Caki2 (cell line): ENCODE data around the gene CHPF2. TPM values are rescaled to one million over a fixed set of nuclear protein-coding genes. Genes with fewer than 3 reads are reported as not detected.

Experiments used
- DNase-seq: peaks from one replicate; pipeline ENCODE4 v3.0.0-alpha.2; 2015; ENCODE audit warnings: low read depth
- in situ Hi-C: cut with HindIII; loops from 2 replicates; pipeline ENCODE4 v1.10.0; 2016; ENCODE audit warnings: low sequenced_read_pairs, low pct_unique_long_range_greater_than_20kb, mixed read lengths
- total RNA-seq: library from RNA; depleted of rRNA; stranded (reverse); fragments of >200 nt; shearing (Covaris generic); gene quantifications from 2 replicates; pipeline ENCODE4 v1.2.3, GENCODE V29; 2014; ENCODE audit warnings: low replicate concordance

The CHPF2 gene
- total RNA-seq, 1 experiment from 2014 or later, result 38.2 TPM

DNA sequence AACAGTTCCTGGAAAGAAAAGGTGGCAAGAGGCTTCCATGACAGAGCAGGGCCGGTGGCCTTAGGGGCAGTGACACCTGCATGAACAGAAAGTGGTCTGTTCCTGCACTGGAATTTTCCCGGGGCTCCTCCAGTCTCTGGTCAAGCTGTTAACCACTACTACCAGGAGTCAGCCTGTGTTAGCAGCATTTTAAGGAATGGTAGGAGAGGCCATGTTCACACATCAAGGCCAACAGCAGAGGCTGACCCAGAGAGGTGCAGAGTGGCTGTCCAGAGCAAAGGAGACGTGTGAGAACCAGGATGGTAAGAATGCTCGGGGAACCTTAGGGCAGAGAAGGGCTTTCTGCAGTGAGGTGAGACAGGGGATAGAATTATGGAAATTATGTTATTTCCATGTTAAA is 30.5 kb upstream of the CHPF2 start:
- in situ Hi-C loops, result no loop called here

DNA sequence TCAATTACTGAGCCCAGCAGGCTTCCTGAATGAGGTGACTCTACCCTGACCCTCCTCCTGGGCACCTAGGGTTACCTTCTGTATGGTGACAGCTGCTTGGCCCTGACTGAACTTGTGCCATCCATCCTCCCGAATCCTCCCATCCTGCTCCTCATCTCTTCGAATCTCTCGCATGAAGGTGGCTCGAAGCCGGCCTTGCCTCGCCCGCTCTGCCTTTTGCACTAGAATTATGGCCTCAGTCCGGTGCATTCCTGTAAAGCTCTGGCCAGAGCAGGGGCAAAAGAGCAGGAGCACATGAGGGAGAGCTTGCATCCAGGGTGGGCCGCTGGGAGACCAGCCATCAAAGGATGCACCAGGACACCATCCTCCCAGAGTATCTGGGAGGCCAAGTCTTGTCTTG is 29.4 kb upstream of the CHPF2 start:
- in situ Hi-C loops, result no loop called here
- no peak for DNase-seq

More for the DNA sequence above, 30.5 kb upstream of the CHPF2 start:
- DNase-seq, result no peak

DNA sequence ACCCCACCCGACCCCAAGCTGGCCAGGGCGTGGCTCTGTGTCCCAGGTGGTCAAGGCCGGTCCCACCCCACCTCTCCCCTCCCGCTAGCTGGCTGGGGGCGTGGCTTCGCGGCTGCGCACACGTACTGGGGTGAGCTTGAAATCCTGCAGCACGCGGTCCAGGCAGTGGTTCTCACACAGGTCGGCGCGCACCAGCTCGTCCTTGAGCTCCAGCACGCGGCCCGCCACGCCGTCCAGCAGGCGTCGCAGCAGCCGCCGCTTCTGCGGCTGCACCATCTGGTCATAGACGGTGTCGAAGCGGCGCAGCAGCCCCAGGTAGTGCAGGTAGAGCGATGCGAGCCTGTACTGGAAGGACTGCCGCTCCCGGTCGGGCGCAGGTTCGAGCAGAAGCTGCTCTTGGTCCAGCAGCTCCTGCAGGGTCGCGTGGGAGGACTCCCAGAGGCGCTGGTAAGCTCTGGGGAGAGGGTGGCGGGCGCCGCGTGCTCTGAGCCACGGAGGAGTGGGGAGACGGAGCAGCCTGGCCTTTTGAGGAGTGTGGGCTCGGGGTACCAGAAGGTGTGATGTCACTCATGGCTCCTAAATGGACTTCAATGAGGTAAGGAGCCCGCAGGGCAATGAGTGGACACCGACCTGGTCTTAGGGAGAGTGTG is 27.8 kb upstream of the CHPF2 start:
- no peak for DNase-seq
- in situ Hi-C loops, result no loop called here

DNA sequence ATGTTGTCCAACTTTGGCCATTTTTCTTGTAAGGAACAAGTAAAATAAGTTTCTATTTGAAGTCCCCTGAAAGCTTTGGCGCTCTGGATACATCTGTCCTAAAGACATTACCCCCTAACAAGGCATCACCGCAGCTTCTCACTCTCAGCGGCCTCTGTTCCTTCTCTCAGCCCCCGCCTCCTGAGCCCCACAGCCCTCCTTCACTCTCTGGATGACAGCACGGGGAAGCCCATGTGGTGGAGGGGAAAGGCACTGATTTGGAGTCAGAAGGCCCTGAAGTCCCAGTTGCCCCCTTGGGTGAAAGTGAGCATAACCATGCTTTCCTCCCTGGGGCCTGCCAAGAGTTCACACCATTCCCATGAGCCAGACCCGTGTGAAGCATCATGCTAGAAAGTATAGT is 26.6 kb upstream of the CHPF2 start:
- no peak for DNase-seq
- in situ Hi-C loops, result no loop called here

DNA sequence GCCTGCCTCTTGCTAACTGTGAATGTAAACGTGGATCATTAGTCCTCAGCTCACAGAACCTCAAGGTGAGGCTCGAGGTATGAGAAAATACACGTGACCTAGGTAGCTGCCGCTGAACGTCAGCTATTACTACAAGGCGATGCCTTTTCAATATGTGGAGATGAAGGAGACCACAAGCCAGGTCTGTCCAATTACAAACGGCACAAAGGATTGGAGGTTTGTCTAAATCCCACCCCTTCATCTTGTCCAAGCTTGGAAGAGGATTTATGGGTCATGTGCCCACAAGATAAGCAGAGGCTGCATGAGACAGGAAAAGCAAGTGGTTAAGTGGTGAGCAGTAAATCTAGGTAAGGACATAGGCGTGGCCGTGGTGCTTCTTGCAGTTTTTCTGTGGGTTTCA is 25.4 kb upstream of the CHPF2 start:
- in situ Hi-C loops, result no loop called here
- DNase-seq, result no peak

DNA sequence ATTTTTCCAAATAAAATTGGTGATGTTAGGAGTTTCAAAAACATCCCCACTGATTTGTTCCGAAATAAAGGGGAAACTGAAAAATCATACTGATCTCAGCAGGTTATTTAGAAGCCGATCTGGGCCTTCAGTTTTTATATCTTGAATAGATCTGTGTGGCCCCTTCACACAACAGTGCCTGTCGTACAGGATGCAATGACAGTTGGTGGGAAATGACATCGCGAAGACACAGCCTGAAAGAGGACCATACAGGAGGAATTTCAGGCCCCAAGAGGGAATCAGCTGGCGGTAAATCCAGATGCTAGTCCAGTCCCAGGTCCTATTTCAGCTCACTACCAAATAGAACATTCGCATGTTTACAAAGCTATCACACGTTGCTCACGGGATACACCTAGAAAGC is 25.0 kb upstream of the CHPF2 start:
- in situ Hi-C loops, result no loop called here
- DNase-seq, result no peak

DNA sequence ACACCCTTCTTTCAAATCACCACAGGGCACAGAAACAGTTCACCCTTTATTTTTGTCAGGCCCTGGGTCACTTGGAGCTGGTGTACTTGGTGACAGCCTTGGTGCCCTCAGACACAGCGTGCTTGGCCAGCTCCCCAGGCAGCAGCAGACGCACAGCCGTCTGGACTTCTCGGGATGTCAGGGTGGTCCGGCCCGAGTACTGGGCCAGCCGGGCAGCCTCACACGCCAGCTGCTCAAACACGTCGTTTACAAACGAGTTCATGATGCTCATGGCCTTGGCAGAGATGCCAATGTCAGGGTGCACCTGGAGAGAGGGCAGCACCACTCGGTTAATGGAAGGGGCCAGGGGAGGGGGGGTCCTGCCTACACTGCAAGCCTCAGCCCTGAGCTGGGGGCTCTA is 24.5 kb upstream of the CHPF2 start:
- DNase-seq, result no peak
- in situ Hi-C loops, result no loop called here

DNA sequence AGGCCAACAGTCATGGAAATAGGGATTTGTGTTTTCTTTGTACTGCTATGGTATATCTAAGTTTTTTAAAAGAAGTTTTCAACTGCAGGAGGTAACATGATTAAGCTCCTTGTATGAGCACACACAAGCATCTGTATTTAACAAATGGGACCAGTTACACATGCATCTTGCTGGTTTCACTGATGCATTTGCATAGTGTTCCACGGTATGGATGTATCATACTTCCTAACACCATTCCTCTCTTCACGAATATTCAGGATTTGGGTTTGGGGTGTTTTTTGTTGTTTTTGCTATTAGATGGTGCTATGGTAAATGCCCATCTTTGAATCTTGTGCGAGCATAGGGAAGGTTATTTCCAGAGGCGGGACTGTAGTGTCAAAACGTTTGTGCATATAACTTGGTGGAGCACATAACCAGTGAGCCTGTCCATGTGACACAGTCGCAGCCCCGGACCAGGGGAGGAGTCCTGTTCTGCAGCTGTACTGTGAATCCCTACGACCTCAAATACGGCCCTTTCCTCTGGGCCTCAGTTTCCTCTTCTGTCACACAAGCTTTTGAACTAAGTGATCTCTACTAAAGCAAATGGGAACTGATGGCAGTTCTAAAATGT is 23.9 kb upstream of the CHPF2 start:
- in situ Hi-C loops, result no loop called here
- DNase-seq, result no peak

DNA sequence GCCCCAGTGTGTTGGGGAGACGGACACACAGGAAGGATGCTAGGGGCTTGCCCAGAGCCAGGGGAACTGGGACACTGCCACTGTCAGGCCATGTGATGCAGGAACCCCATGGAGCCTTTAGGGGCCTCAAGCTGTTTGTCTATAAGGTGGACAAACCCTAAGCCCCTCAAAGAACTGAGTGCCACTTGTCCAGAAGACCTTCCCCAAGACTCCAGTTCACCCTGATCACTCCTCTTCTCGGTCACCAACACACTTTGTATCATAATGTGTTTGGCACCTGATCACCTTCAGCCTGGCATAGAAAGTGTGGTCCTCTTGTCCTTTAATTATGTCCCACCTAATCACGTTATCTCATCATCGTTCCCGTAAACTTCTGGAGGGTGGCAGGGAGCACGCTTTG is 22.7 kb upstream of the CHPF2 start:
- DNase-seq, result no peak
- in situ Hi-C loops, result no loop called here

DNA sequence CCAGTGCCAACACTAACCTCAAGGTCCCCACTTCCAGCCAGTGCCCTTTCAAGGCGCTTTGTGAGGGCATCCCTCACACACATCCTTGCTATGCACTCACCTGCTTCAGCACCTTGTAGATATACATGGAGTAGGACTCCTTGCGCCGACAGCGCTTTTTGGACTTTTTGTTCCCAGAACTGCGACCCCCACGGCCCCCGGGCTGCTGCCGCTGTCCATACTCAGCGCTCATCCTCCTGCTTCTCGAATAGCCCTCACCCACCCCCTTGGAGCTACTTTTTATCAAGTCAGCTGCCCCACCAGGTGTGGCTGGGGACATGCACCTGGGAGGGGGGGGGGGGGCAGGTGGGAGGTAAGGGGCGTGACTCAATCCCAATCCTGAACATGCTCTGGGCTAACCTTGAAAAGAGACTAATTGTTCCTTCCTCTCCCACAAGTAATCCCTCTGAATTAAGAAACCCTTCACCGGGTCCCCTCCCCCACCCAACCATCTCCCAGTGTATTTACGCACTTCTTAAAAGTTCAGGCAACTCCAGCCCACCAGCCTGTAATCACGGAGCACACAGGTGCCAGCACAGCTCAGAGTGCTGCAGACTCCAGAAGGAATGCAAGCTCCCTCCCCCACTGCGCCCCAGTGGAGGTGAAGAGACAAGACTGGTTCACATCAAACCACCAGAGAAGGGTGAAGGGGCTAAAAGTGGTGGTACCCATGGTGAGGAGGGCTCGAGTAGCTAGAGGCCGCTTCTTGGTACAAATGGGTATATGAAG is 22.0 kb upstream of the CHPF2 start, which contains the start of gene H2BK1:
Gene H2BK1 (minus strand): TSS at position 402 of the 768 bp plus-strand sequence. CDS start 170 bp downstream, at position 232.
- no peak for DNase-seq
- in situ Hi-C loops, result no loop called here

DNA sequence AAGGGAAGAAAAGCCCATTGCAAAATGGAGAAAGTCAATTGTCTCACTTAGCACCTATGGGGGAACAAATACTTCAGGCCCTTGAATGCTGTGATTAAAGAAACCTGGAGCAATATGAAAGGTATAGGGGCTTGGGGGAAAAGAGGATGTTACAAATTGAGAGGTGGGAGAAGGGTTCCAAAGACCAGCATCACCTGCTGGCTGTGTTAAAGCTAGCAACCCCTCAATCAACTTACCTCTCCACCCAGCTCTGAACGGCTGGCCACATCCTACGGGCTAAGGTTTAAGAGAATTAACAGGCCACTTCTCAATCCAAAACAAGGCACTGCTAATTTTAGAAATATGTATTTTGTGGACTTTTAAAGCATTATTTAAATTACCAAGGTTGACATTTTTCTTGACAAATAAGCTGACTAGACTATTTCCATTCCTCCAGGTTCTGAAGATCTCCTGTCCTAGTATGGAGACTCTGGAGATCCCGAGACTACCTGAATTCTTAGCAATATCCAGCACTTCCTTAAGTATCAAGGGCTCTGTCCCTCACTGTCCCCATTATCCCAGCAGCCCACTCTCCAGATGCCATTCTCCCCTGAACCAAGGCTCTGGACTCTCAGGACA is 21.0 kb upstream of the CHPF2 start:
- in situ Hi-C loops, result no loop called here

DNA sequence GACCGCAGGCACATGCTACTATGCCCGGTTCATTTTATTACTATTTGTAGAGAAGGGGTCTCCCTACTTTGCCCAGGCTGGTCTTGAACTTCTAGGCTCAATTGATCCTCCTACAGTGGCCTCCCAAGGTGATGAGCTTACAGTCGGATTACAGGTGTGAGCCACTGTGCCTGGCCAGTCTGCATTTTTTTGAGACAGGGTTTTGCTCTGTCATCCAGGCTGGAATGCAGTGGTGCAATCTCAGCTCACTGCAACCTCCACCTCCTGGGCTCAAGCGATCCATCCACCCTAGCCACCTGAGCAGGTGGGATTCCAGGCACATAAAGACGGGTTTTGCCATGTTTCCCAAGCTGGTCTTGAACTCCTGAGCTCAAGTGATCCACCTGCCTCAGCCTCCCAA is 19.7 kb upstream of the CHPF2 start:
- DNase-seq, result no peak
- in situ Hi-C loops, result no loop called here

More for the DNA sequence above, 21.0 kb upstream of the CHPF2 start:
- DNase-seq, result no peak

DNA sequence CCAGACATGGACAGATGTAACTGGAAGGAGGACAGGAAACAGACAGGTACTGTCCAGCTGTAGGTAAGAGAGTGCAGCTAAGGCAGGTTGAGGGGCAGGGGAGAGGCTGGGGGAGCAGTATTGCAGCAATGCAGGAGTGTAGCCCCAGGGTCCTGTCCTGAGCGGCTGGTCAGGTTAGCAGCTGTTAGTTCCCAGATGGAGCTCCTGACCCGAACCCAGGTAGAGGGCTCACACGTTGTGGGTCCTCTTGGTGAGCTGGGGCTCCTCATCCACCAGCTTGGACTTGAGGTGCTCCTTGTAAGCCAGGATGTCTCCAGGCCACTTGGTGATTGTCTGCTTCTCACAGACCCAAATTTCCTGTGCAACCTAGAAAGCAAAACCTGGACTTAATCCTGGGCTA is 18.5 kb upstream of the CHPF2 start:
- in situ Hi-C loops, result no loop called here

DNA sequence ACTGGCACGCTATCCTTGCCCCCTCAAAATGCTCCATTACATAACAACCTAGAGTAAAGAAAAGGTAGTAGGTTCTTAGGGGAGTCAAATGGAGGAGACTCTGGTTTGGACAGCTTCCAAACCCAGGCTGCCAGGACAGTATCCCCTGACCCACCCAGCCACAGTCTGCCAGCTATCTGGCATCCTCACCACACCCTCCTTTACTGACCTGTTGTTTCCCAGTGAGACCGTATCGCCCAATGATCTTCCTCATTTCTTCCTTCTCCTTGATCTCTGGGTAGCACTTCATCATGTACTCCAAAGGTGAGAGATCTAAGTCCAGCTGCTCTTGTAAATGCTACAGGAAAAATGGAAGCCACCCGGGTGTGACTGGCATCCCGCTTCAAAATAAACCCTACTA is 16.9 kb upstream of the CHPF2 start:
- no peak for DNase-seq
- in situ Hi-C loops, result no loop called here

More for the DNA sequence above, 18.5 kb upstream of the CHPF2 start:
- DNase-seq, result no peak

DNA sequence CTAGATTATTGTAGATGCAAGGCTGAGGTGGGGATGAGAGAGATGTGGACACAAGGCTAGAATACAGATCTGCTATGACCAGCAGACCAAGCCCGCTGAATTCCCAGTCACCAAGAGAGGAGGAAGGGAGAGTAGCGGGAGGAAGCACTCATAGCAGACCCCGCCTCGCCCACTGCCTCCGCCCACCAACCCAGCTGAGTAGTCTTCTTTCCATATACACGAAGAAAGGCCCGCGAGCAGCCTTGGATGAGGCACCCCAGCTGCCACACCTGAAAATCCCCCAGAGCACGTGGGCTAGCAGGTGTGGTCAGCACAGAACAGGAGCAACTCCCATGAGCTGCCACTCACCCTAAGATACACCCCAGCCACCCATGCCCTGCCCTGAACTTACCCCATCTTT is 14.1 kb upstream of the CHPF2 start:
- no peak for DNase-seq
- in situ Hi-C loops, result no loop called here

DNA sequence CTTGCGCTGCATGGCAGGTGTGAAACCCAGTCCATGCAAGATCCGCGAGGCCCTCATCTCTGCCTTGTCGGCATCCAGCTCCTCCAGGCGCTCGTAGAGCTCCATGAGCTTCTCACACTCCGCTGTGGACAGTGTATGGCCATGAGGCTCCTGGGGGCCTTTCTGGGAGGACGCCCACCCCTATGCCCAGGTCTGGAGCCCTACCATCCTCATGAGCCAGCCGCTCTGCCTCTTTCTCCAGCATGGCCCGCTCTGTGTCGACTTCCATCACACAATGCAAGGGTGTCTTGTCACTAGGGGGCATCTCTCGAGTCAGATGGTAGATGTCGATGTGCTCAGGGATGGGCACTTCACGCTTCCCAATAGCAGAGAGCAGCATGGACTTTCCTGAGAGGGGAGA is 8.6 kb upstream of the CHPF2 start:
- in situ Hi-C loops, result no loop called here
- DNase-seq, result no peak

DNA sequence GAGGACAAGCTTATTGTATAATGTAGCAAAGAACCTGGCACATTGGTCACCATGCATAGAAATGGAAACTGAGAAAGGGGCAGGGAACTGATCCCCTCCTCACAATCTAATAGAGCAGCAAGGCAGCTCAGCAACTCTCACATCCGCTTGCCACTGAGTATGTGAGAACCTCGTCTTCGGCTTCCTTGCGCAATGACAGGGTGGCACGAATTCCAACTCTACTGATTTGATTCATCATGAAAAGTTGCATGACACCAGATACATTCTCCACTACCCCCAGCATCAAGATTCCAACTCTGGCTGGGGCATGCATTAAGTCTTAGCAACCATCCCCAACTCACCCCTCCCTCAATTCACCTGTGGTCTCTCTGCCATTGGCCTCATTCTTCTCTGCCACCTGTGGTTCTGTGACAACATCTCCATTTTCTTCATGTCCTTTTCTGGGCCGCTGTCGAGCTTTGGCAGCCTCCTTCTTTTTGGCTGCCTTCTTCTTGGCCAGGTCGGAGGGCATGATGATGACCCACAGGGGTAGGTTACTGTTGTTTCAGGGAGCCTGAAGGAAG is 6.3 kb upstream of the CHPF2 start:
- in situ Hi-C loops, result no loop called here
- DNase-seq, result no peak

DNA sequence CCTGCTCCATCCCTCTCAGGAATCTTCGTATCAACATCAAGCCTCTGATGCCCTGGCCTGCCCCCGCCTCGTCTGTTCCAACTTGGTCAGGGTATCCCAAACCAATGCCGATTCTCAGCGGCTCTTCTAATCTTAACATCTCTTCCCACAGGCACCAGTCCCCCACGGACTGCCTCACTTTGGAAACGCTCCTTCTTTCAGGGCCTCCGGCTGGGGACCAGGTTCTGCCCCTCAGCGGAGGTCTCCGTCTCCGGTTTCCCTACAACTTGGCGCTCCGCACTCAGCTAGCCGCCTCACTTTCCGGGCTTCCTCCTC is 5.8 kb upstream of the CHPF2 start:
- DNase-seq, result no peak
- in situ Hi-C loops, result no loop called here
